KOPT-K1 (cell line): ENCODE measurements around the gene ST6GAL1.
A peak's percentile ranks its signal among the peaks of the same experiment; 100 is the strongest.
"Not testable (repeated sequence)": the region's sequence is repeated elsewhere in the genome, so short reads cannot be mapped to it uniquely, and the experiment has no call there.

Experiments used
- H3K27ac ChIP-seq: fragments of 200-600 bp; sonication (generic); 2 replicates; pipeline ENCODE4 v1.5.1; 2016; ENCODE audit warnings: antibody characterized with exemption, mild to moderate bottlenecking, low read depth, low read length; ENCODE audit not compliant: poor library complexity, severe bottlenecking
- H3K36me3 ChIP-seq: fragments of 200-600 bp; sonication (generic); 2 replicates; pipeline ENCODE4 v1.5.1; 2017; ENCODE audit warnings: antibody characterized with exemption, mild to moderate bottlenecking, low read length, moderate library complexity; ENCODE audit not compliant: insufficient read depth
- H3K9me3 ChIP-seq: fragments of 200-600 bp; sonication (generic); 2 replicates; pipeline ENCODE4 v1.5.1; 2017; ENCODE audit warnings: antibody characterized with exemption, low read length, mild to moderate bottlenecking; ENCODE audit not compliant: insufficient read depth, poor library complexity, severe bottlenecking

ST6GAL1 gene

DNA sequence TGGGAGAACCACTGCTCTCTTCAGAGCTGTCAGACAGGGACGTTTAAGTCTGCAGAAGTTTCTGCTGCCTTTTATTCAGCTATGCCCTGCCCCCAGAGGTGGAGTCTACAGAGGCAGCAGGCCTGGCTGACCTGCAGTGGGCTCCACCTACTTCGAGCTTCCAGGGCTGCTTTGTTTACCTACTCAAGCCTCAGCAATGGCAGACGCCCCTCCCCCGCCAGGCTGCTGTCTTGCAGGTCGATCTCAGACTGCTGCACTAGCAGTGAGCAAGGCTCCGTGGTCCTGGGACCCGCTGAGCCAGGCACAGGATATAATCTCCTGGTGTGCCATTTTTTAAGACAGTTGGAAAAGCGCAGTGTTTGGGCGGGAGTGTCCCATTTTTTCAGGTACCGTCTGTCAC is 127.5 kb downstream of the ST6GAL1 start:
- H3K27ac ChIP-seq: not testable (repeated sequence)
- H3K9me3 ChIP-seq: peaks cover 40% of the 10 kb centered on the region
- H3K36me3 ChIP-seq: peaks cover 53% of the 10 kb centered on the region

DNA sequence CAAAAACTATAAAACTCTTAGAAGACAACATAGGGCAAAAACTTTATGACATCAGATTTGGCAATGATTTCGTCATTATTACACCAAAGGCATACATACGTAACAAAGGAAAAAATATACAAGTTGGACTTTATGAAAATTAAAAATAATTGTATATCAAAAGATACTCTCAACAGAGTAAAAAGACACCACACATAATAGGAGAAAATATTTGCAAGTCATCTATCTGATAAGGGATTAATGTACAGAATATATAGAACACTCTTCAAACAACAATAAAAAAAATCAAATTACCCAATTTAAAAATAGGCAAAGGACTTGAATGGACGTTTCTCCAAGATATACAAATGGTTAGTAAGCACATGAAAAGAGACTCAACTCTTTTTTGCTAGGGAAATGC is 131.4 kb downstream of the ST6GAL1 start:
- Histone ChIP-seq H3K27ac (no peak overlapping the region), H3K36me3 (peaks cover 52% of the 10 kb centered on the region)

DNA sequence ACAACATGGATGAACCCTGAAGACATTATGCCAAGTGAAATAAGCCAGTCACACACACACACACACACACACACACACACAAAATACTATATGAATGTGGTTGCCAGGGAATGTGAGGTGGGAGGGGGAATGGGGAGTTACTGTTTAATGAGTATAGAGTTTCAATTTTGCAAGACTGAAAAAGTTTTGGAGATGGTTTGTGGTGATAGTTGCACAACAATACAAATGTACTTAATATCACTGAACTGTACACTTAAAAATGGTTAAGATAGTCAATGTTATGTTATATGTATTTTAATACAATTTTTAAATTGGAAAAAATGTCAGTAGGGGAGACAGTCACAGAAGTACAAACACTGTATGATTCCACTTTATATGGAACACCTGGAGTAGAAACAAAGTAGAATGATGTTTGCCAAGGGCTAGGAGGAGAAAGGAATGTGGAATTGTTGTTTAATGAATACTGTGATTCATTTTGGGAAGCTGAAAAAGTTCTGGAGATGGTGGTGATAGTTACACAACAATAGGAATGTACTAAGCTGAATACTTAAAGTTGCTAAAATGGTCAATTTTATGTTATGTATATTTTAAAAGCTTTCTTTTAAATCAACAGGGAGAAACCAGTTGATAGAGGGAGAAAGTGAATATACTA is 132.3 kb downstream of the ST6GAL1 start:
- peaks cover 43% of the 10 kb centered on the region for H3K36me3 ChIP-seq
- peaks cover 1% of the 10 kb centered on the region for H3K9me3 ChIP-seq
- no peak overlapping the region for H3K27ac ChIP-seq

More for the DNA sequence above, 131.4 kb downstream of the ST6GAL1 start:
- H3K9me3 ChIP-seq: peaks cover 10% of the 10 kb centered on the region

- peak overlapping the region; percentile 52 for H3K27ac ChIP-seq
- H3K36me3 ChIP-seq: peaks cover 36% of the 10 kb centered on the region
- no peaks in the 10 kb centered on the region for H3K9me3 ChIP-seq
Observed at GRCh38 chr3:187063286-187064121, 133.2 kb downstream of the ST6GAL1 start.

DNA sequence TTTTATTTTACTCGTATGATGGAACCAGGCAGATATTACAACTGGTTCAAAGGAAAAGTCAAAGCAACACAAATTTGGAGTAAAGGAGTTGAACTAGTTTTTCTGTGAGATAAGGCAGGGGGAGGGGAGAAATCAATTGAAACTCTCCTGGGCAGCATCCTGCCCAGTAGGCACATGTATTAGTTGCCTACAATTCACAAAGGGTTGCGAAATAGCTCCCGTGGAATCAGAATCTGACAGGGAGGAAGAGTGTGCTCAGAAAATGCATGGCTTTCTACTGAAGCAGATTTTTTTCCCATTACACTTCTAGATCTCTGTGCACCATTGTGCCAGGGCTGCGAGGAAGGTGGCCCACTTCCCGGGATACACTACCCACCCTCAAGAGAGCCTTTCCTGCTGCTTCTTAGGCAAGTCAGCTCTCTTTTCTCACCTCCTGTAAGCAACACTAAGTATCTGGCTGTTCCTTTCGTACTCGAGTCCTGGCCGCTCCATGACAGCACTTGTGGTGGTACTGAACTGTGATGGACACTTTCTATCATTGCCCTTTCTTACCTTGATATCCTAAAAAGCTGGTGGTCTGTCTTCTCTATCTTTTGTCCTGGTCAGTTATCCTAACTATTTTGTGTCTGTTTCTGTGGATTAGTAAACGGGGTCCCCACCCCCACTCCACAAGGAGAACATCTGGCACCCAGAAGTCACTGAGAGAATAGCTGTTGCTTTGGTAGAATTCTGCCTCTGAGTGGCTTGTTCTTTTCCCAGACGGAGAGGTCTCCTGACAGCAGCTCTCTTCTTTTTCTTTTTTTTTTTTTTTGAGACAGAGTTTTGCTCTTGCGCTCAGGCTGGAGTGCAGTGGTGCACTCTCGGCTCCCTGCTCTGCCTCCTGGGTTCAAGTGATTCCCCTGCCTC is 134.1 kb downstream of the ST6GAL1 start:
- Histone ChIP-seq H3K9me3 (no peaks in the 10 kb centered on the region), H3K36me3 (peaks cover 35% of the 10 kb centered on the region), H3K27ac (peak overlapping the region; percentile 52)

DNA sequence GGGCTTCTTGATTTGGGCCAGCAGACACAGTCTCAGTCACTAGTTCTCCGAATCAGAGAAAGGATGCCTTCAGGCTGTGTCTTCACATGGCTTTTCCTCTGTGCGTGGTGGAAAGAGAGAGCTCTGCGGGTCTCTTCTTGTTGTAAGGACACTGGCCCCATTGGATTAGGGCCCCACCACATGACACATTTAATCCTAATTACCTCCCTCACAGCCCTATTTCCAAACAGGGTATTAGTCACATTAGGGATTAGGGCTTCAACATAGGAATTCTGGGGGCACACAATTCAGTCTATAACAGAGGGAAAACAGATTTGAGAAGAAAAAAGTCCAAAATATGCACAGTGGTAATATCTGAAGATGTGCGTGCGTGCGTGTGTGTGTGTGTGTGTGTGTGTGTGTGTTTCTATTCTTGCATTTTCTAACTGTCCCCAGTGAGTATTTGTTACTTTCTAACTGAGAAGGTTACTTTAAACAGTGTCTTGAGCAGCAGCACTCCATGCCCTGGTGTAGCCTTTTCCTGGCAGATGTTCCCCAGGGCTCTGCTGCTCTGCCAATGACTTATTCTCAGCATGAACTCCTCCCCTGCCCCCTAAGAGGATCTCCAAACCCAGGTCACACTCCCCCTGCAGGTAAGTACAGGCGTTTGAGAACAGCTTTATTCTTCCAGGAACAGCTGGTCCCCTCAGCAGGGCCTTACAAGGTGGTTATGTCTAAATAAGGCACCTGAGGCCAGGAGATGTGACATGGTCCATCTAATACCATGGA is 136.1 kb downstream of the ST6GAL1 start:
- Histone ChIP-seq H3K27ac (peak overlapping the region; percentile 0), H3K36me3 (peaks cover 47% of the 10 kb centered on the region), H3K9me3 (no peaks in the 10 kb centered on the region)

DNA sequence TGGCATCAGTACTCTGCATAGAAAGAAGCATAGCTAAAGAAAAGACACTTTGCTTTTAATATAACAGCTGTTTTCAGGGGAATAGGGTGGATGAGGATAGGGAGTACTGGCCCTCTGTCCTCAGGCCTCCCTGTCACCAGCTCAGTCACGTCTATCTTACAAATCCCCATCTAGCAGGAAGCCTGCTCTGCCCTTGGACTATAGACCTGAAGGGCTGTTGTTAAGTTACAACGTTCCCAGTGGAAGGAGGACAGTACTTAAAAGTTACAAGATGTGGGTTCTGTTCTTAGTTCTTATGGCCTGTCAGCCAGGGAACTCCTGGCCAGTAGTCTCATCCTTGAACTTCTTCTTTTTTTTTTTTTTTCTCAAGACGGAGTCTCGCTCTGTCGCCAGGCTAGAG is 138.5 kb downstream of the ST6GAL1 start:
- no peak overlapping the region for H3K27ac ChIP-seq
- peaks cover 53% of the 10 kb centered on the region for H3K36me3 ChIP-seq
- no peaks in the 10 kb centered on the region for H3K9me3 ChIP-seq

- Histone ChIP-seq H3K36me3 (peaks cover 54% of the 10 kb centered on the region), H3K9me3 (no peaks in the 10 kb centered on the region), H3K27ac (no peak overlapping the region)
Observed at GRCh38 chr3:187069857-187070516, 139.7 kb downstream of the ST6GAL1 start.

DNA sequence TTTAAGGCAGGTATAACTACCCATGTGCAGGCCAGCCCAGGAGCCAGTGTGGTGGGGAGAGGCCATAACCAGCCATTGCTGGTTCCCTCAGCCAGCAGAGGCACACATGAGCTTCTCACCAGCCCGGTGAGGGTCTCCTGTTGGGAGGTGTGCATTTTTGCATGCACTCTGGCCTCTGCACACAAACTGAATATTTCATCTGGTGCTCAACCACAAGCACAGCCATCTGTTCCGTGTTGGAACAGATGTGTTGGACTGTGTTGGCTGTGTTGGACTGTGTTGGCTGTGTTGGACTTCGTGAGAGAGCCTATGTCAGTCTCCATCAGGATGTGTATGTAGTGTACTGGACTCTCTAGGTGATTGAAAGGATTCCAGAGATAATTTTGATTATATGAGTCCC is 141.8 kb downstream of the ST6GAL1 start:
- Histone ChIP-seq H3K36me3 (peaks cover 70% of the 10 kb centered on the region), H3K9me3 (no peaks in the 10 kb centered on the region), H3K27ac (peak overlapping the region; percentile 69)

GRCh38 chr3:187072511-187072910 is 142.2 kb downstream of the ST6GAL1 start:
- Histone ChIP-seq H3K27ac (peak overlapping the region; percentile 69), H3K36me3 (peaks cover 74% of the 10 kb centered on the region), H3K9me3 (no peaks in the 10 kb centered on the region)

GRCh38 chr3:187073581-187074098 is 143.3 kb downstream of the ST6GAL1 start:
- H3K9me3 ChIP-seq: no peaks in the 10 kb centered on the region
- peak overlapping the region; percentile 69 for H3K27ac ChIP-seq
- H3K36me3 ChIP-seq: peaks cover 78% of the 10 kb centered on the region

DNA sequence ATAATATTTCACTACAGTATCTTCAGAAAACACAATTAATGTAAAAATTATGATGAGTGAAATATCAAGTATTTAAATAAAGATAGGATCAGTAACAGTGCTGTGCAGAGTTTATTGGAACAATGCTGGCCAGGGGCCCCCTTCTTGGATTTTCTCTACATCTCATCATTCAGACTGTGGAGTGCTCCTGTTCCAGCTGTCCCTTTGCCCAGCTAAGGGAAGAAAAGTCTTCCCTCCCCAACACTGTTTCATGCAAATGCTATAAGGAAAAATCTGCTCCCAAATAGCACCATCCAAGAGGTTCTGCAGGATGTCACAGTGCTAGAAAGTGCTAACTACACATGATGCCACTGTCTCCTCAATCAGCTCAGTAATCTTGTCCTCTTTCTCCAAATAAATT is 144.5 kb downstream of the ST6GAL1 start:
- Histone ChIP-seq H3K9me3 (no peaks in the 10 kb centered on the region), H3K36me3 (peaks cover 66% of the 10 kb centered on the region), H3K27ac (no peak overlapping the region)

DNA sequence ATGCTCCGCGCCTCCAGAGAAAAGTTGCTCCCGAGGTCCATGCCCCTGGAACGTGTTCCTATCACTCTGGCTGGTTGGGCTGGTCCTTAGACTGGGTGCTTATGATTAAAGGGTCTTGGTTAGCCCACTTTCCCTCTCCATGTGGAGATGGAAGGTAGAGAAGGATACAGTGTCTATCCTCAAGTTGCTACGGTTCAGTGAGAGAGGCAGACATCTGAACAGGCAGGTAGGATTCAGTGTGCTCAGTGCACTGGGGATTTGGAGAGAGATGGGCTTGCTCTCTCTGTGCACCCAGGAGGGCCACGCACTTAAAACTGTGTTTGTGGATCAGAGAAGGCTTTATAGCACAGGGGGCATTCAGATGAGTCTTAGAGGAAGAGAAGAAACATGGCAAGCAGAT is 146.0 kb downstream of the ST6GAL1 start:
- no peaks in the 10 kb centered on the region for H3K9me3 ChIP-seq
- peaks cover 53% of the 10 kb centered on the region for H3K36me3 ChIP-seq
- H3K27ac ChIP-seq: no peak overlapping the region

GRCh38 chr3:187077085-187077484 is 146.8 kb downstream of the ST6GAL1 start:
- no peaks in the 10 kb centered on the region for H3K9me3 ChIP-seq
- no peak overlapping the region for H3K27ac ChIP-seq
- peaks cover 53% of the 10 kb centered on the region for H3K36me3 ChIP-seq
